NCI-H2107 treated with DMSO at 0.1 percent for 48 hours (cell line): ENCODE measurements around the gene RIIAD1.
"Not testable (repeated sequence)": the region's sequence is repeated elsewhere in the genome, so short reads cannot be mapped to it uniquely, and the experiment has no call there.

Experiments used
- DNase-seq: peaks from one replicate; lab custom pipeline; 2025; ENCODE audit not compliant: unreplicated experiment; lab: John Stamatoyannopoulos, UW

Gene RIIAD1

DNA sequence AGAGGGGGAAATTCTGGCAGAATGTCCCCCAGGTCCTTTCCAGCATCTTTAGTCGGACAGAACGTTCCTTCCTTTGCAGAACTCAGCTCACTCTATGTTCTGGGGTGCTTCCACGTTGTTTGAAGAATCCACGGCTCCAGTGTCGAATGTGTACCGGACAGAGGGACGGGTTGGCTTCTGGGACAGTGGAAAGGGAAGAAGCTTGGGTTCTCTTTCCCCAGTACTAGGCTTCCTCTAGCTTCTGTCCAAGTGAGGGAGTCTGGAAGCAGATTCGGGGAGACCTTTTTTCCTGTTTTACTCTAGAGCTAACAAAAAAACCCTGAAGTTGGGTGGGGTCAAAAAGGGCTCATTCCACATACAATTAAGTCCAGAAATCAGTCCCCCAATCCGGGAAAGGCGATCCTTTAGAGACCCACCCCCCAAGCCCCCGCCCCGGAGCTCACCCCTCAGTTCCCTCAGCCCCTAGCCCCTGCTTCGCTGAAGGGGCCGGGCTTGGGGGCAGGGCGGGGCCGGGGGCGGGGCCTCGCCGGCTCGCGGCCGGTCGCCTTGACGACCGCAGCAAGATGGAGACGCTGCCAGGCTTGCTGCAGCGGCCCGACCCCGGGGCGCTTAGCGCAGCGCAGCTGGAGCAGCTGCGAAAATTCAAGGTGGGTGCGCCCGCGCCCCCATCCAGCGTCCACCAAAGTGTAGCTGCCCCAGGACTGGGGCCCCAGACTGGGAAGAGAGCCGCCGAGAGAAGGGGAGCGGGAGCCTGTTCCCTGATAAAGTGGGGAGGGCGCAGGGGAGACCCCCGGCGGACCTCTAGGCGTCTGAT, at the start of gene RIIAD1:
Gene RIIAD1, plus strand, starts transcription at position 549 of the 814 bp plus-strand sequence. Its CDS starts 15 bp downstream, at position 564.
- no peak for DNase-seq

GRCh38 chr1:151673407-151673806, 47.9 kb upstream of the RIIAD1 start:
- DNase-seq: no peak

DNA sequence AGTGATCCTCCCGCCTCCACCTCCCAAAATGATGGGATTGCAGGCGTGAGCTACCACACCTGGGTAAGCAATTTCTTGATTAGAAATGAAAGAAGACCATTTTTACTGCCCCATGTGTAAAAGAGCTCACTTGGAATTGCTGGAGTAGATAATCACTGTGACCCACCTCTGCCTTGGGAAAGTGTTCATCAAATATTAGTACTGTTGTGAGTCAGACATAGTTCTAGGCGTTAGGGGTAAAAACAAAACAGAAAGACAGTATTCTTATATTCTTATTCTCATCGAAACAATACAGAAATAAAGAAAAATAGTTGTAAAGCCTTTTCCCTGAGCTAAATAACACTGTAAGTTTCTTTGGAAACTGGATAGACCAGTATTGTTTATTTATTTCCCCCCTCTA, 40.9 kb upstream of the RIIAD1 start:
- no peak for DNase-seq

DNA sequence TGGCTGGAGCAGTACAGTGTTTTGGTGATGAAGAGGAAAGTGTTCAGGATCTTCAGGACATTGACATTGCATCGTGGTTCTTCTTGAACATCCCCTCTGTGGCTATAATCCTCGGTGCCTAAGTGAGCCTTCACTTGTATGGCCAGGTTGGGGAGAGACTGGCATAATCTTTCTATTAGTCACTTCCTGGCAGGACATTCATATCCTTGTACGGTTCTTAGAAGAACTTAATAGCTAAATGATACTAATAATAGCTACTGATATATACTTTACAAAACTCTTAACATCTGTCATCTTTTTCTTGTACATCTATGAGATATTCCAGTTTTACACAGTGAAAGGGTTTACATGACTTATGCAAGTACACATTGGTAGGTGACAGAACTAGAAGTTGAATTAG, 40.5 kb upstream of the RIIAD1 start:
- no peak for DNase-seq

- no peak for DNase-seq
Measured at GRCh38 chr1:151681923-151682322, 39.4 kb upstream of the RIIAD1 start.

GRCh38 chr1:151682901-151683300, 38.4 kb upstream of the RIIAD1 start:
- DNase-seq: not testable (repeated sequence)

DNA sequence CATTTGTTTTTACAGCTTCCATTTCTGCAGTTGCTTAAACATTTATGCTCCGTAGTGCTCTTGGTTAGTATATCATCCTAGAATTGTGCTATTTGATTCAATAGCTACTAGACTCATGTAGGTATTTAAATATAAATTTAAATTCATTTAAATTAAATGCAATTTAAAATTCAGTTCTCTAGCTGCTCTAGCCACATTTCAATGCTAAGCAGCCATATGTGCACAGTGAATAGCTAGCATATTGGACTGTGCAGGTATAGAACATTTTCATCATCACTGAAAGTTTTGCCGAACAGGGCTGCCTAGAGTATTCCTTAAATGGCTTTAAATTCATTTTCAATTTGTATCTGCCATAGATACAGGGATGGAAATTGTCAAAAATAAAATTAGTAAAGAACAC, 37.2 kb upstream of the RIIAD1 start:
- DNase-seq: no peak

DNA sequence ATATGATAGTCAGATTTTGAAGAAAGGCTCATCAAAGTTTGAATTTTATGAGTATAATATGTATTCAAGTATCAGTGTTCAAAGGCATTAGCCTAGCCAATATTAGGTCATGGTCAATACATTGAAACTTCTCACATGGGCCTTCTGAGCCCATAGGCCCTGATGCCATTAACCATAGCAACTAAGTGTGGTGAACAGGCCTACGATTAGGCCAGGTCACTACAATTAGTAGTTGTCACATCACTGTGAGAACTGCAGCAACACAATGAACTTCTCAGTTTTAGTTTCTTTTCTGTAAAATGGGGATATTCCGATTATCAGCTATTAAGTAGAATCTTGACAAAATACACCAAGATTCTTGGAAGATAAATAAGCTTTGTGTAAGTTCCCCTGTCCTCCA, 34.8 kb upstream of the RIIAD1 start:
- DNase-seq: no peak

GRCh38 chr1:151689494-151689893, 31.8 kb upstream of the RIIAD1 start:
- DNase-seq: no peak

DNA sequence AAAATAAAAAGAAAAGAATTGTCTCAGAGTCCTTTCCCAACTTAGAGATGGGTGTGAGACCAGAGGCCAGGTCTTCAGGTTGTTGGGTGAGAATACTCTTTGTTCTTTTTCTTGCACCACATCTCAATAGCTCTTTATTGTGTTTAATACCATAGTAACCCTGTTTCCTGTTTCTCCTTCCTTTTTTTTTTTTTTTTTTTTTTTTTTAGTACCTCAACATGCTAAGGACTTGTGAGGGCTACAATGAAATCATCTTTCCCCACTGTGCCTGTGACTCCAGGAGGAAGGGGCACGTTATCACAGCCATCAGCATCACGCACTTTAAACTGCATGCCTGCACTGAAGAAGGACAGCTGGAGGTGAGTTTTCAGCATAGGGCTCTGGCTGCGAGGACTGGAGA, 29.1 kb upstream of the RIIAD1 start:
- DNase-seq: no peak

- peak; percentile 37 for DNase-seq
Measured at GRCh38 chr1:151693057-151693651, 28.2 kb upstream of the RIIAD1 start.

- no peak for DNase-seq
Measured at GRCh38 chr1:151701515-151701914, 19.8 kb upstream of the RIIAD1 start.

DNA sequence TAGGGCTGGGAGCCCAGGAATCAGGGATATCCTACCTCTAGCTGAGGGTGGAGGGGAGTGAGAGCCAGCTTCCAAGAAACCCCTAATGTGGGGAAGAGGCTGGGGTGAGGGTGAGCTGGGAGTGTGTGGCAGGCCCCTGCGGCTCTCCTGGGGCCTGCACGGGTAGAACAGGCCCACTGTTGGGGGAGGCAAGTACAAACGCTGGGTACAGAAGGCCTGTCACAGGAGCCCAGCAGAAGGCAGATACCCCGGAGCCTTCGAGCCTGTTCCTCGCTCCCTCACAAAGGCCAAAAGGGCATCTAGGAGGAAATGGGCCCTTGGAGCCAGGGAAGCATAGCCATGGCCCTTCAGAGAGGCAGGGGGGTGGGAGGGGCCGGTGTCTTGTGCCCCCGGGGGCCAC, 18.4 kb upstream of the RIIAD1 start:
- DNase-seq: no peak

DNA sequence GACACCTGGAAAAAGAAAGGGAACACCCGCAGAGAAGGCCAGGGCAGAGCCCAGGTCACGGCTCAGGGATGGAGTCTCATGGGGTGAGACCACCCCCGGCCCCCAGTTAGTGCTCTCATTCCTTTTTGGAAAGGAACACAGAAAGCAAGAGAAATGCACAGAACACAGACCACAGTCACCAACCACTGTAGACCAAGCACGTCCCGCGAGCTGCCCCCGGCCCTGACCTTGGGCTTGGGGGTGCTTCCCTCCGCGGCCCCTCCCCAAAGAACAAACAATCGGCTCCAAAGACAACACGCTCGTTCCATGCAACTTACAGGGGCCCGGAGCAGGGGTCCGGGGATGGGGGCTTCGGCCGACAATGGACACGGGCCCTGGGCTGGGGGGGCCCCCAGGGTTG, 17.5 kb upstream of the RIIAD1 start:
- DNase-seq: no peak

- no peak for DNase-seq
Measured at GRCh38 chr1:151704246-151704645, 17.1 kb upstream of the RIIAD1 start.

GRCh38 chr1:151705146-151705545, 16.2 kb upstream of the RIIAD1 start:
- no peak for DNase-seq

DNA sequence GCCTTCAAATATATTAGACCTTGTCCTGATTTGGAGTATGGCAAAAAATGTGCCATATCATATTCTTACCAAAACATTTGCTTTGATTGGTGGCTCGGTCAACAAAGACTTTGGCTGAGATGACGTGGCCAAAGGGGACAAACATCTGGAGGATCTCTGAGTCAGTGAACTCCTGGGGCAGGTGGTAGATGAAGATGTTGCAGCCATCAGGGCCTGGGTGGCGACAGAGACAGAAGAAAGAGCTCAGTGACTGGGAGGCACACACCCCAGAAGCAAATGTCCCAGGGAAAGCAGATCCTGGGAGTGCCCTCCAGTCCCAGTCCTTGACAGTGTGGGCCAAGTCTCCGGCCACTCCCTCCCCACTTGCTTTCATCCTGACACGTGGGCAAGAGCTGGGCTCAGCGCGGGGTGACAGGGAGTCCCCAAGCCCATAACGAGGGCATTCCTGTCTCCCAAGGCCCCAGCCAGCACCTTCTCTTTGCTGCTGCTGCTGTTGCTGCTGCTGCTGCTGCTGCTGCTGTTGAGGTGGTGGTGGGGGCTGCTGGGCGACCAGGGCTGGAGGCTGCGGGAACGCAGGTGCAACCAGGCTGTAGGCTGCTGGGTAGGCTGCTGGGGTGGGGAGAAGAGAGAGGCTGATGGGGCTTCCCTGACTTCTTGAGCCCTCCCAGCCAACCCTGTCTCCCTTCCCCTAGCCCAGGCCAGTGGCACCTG, 15.4 kb upstream of the RIIAD1 start:
- no peak for DNase-seq

- DNase-seq: no peak
Measured at GRCh38 chr1:151706464-151707415, 14.6 kb upstream of the RIIAD1 start.

- no peak for DNase-seq
Measured at GRCh38 chr1:151707541-151708065, 13.7 kb upstream of the RIIAD1 start.

GRCh38 chr1:151708891-151709290, 12.4 kb upstream of the RIIAD1 start:
- DNase-seq: no peak
